Common myeloid progenitor, CD34-positive (primary cell): Measurements from ENCODE around the gene FGF21.
"Not testable (repeated sequence)": the region's sequence is repeated elsewhere in the genome, so short reads cannot be mapped to it uniquely, and the experiment has no call there.

Experiments
- CTCF ChIA-PET: fragments of 350-600 bp; sonication (Branson Sonifier 250); formaldehyde crosslinking; loops from one replicate; lab custom pipeline; 2021; ENCODE audit warnings: antibody characterized with exemption; lab: Charles Lee
- POLR2A ChIA-PET: fragments of 350-600 bp; sonication (Branson Sonifier 250); formaldehyde crosslinking; loops from one replicate; lab custom pipeline; 2021; ENCODE audit warnings: antibody characterized with exemption; lab: Charles Lee
- DNase-seq, 3 donors: peaks; one replicate each; pipeline versions ENCODE4 v3.0.0 to v3.0.0-alpha.2; 2013
- H3K27ac ChIP-seq, 2 experiments: 1 replicate in 1 of 2; 2 replicates in 1 of 2; pipeline ENCODE4 v1.7.0; 2013; ENCODE audit warnings: inconsistent platforms in 2 of 2, low read length in 2 of 2, mild to moderate bottlenecking in 2 of 2, low read depth in 1 of 2, moderate library complexity in 1 of 2; ENCODE audit not compliant: severe bottlenecking in 2 of 2, insufficient read depth in 1 of 2, poor library complexity in 1 of 2
- H3K27me3 ChIP-seq, 5 experiments: replicated peaks in 2 of 5; 1 replicate in 3 of 5; 2 replicates in 2 of 5; pipeline versions ENCODE4 v1.6.1 to v1.7.0; 2013; ENCODE audit warnings: low read length in 4 of 5, mild to moderate bottlenecking in 2 of 5, moderate library complexity in 2 of 5, inconsistent platforms in 1 of 5; ENCODE audit not compliant: insufficient read depth in 5 of 5, control insufficient read depth in 4 of 5
- H3K36me3 ChIP-seq, 4 experiments: 1 replicate in 2 of 4; 2 replicates in 2 of 4; pipeline versions ENCODE4 v1.6.1 to v1.7.0; 2013; ENCODE audit warnings: low read length in 3 of 4, control low read depth in 1 of 4, mild to moderate bottlenecking in 1 of 4; ENCODE audit not compliant: control insufficient read depth in 4 of 4, insufficient read depth in 4 of 4
- H3K4me1 ChIP-seq, 4 experiments: 1 replicate in 3 of 4; 2 replicates in 1 of 4; pipeline versions ENCODE4 v1.6.1 to v1.7.1; 2013; ENCODE audit warnings: low read length in 3 of 4, mild to moderate bottlenecking in 3 of 4, control low read depth in 1 of 4, inconsistent platforms in 1 of 4, moderate library complexity in 1 of 4; ENCODE audit not compliant: control insufficient read depth in 4 of 4, insufficient read depth in 4 of 4; ENCODE audit errors: control extremely low read depth in 1 of 4
- H3K4me3 ChIP-seq, 7 experiments: 1 replicate in 4 of 7; 2 replicates in 3 of 7; pipeline versions ENCODE4 v1.5.1 to v1.7.0; 2013; ENCODE audit warnings: mild to moderate bottlenecking in 7 of 7, low read length in 6 of 7, moderate library complexity in 6 of 7, inconsistent platforms in 2 of 7, low read depth in 2 of 7, control low read depth in 1 of 7; ENCODE audit not compliant: insufficient read depth in 4 of 7, control insufficient read depth in 1 of 7; ENCODE audit errors: extremely low read depth in 1 of 7
- H3K9me3 ChIP-seq, 5 experiments: 1 replicate in 4 of 5; 2 replicates in 1 of 5; pipeline versions ENCODE4 v1.6.1 to v1.7.1; 2013; ENCODE audit warnings: low read length in 4 of 5, mild to moderate bottlenecking in 2 of 5, inconsistent platforms in 1 of 5, low read depth in 1 of 5, moderate library complexity in 1 of 5; ENCODE audit not compliant: control insufficient read depth in 4 of 5, insufficient read depth in 2 of 5; ENCODE audit errors: control extremely low read depth in 1 of 5
- WGBS: methylation state at CpG from one replicate; pipeline ENCODE4 v1.1.5; 2013; ENCODE audit not compliant: insufficient coverage; 5-methylcytosine and 5-hydroxymethylcytosine counted together

FGF21 gene

GRCh38 chr19:48760504-48761205 is 5.3 kb downstream of the FGF21 start:
- no peak overlapping the region for H3K27ac ChIP-seq
- ChIA-PET CTCF (interaction anchor here (1.5 kb wide), 1 partner anchor 14 kb away, joined by 3 read pairs; the partner anchor contains the start of gene IZUMO1), POLR2A (no interaction called here)
- 37% methylated on average over 15 of the region's 16 CpGs for WGBS
- peaks cover 0 to 7% (median 2%) of the 10 kb centered on the region in 5 experiments for H3K27me3 ChIP-seq
- no peaks in the 10 kb centered on the region for H3K36me3 ChIP-seq
- H3K4me1 ChIP-seq, result peaks cover 0 to 8% (median 4%) of the 10 kb centered on the region in 4 experiments
- no peaks in the 10 kb centered on the region for H3K9me3 ChIP-seq
- peak overlapping the region in 1 of 7 experiments; percentile 33 for H3K4me3 ChIP-seq
- DNase-seq, result no peak

DNA sequence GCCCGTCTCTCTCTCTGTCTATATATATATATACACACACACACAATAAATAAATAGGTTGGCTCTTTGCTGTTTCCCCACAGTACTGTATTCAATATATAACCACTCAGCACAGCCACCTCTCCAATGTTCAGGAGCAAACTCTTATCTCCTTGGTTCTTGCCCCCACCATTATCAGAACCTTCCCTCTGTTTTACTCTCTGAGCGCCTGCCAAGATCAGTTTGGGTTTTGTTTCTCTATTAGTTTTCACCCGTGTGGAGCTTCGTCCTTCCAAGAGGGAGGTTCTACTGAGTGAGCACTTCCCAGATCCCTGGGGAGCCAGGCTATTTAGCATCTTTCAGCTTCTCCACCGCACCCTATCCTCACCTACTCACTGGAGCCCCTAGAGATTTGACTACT is 10.5 kb downstream of the FGF21 start:
- DNase-seq, H3K36me3 ChIP-seq, H3K4me1 ChIP-seq, H3K27me3 ChIP-seq, H3K27ac ChIP-seq, H3K9me3 ChIP-seq, CTCF ChIA-PET, POLR2A ChIA-PET, H3K4me3 ChIP-seq: not testable (repeated sequence)
- 100% methylated on average over 1 of the region's 5 CpGs for WGBS

- H3K36me3 ChIP-seq, POLR2A ChIA-PET, H3K27me3 ChIP-seq, H3K4me1 ChIP-seq, H3K9me3 ChIP-seq, DNase-seq, H3K4me3 ChIP-seq, H3K27ac ChIP-seq: not testable (repeated sequence)
- CTCF ChIA-PET, result interaction anchor here (1.5 kb wide), 1 partner anchor 122 kb away, joined by 3 read pairs; the partner anchor contains the start of gene CA11
- whole genome bisulfite sequencing, result 35% methylated on average over 2 of the region's 6 CpGs
Measured at GRCh38 chr19:48768171-48768753, 12.9 kb downstream of the FGF21 start.

GRCh38 chr19:48768994-48769713 is 13.8 kb downstream of the FGF21 start:
- Histone ChIP-seq H3K27me3 (peaks cover 0 to 2% (median 0%) of the 10 kb centered on the region in 5 experiments), H3K9me3 (no peaks in the 10 kb centered on the region), H3K4me1 (no peaks in the 10 kb centered on the region), H3K27ac (no peak overlapping the region), H3K36me3 (no peaks in the 10 kb centered on the region), H3K4me3 (no peak overlapping the region)
- ChIA-PET POLR2A (no interaction called here), CTCF (interaction anchor here (0.6 to 1.5 kb wide), 3 partner anchors 42 to 123 kb away, joined by 3 read pairs; partner anchors contain the start of gene CA11)
- no peak for DNase-seq
- WGBS, result 98% methylated on average over 4 of the region's 11 CpGs

GRCh38 chr19:48770266-48770665 is 14.9 kb downstream of the FGF21 start:
- no peak overlapping the region for H3K4me3 ChIP-seq
- H3K27me3 ChIP-seq, result peaks cover 0 to 2% (median 0%) of the 10 kb centered on the region in 5 experiments
- no peak for DNase-seq
- ChIA-PET POLR2A (no interaction called here), CTCF (interaction anchor here (1.0 kb wide), 1 partner anchor 17 kb away, joined by 4 read pairs; no protein-coding TSS in a partner anchor)
- H3K27ac ChIP-seq, result no peak overlapping the region
- H3K4me1 ChIP-seq, result no peaks in the 10 kb centered on the region
- no peaks in the 10 kb centered on the region for H3K36me3 ChIP-seq
- no peaks in the 10 kb centered on the region for H3K9me3 ChIP-seq
- WGBS, result 100% methylated on average over 4 of the region's 7 CpGs

DNA sequence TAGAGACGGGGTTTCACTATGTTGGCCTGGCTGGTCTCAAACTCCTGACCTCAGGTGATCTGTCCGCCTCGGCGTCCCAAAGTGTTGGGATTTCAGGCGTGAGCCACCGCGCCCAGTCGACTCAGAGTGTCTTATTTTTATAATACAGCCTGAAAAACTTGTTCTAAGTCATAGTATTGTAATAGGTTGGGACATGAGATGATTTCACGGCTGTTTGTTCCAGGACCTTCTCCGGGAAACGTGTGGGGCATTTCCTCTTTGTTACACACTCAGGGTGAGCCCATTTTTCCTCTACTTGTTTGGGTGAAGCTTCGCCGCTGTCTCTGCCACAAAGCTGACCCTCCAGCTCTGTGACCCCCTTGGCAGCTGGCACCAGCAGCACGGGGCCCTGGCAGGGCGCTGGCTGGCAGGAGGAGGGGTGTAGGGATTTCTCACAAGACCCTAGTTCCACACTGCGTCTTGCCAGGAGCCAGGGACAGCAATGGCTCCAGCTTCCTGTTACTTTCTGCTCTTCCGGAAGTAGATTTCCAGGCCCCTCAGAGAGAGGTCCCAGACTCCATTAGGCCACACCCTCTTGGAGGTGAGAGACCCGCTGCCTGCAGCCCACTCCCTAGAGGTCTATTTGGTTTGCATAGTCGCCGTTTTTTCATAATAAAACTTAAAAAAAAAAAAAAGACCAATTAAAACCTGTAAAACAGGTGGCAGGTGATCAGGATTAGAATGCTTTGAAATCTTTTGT is 15.6 kb downstream of the FGF21 start:
- Histone ChIP-seq H3K4me1 (no peaks in the 10 kb centered on the region), H3K27ac (no peak overlapping the region), H3K36me3 (no peaks in the 10 kb centered on the region), H3K4me3 (no peak overlapping the region), H3K9me3 (no peaks in the 10 kb centered on the region), H3K27me3 (peaks cover 0 to 2% (median 0%) of the 10 kb centered on the region in 5 experiments)
- POLR2A ChIA-PET, result no interaction called here
- no peak for DNase-seq
- CTCF ChIA-PET, result interaction anchor here (1.0 kb wide), 1 partner anchor 16 kb away, joined by 4 read pairs; no protein-coding TSS in a partner anchor
- 94% methylated on average over 13 of the region's 20 CpGs for WGBS
